Measurements from ENCODE around the gene FA2H. TPM values are rescaled to one million over a fixed set of nuclear protein-coding genes. Genes with fewer than 3 reads are reported as not detected.

The FA2H gene
- polyA plus RNA-seq, 1 experiment: not detected

DNA sequence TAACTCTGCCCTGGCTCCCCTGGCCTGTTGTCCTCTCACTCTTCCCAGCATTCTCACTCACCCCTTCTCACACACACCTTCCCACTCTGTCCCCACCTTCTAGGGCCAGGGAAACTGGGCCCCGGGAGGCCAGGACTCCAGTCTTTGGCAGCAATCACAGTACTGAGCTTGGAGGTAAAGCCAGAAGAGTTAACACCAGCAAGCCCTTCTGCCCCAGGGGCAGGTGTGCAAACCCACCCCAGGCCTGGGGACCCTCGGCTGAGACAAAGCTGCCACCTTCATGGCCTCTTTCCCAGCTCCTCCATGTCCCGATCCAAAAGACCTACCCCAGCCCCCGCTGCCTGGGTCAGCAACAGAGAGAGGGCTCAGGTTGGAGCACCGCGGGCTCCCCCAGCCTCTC is 37.1 kb downstream of the FA2H start:
- Histone ChIP-seq H3K9me3 (ENCODE audit: control insufficient read depth, insufficient read depth, low read length) (no peaks in the 10 kb centered on the region; the same call in 1 of the 2 replicates), H3K27ac (ENCODE audit: low read depth, low read length) (no peak overlapping the region), H3K27me3 (ENCODE audit: control insufficient read depth, insufficient read depth, low read length) (no peaks in the 10 kb centered on the region), H3K4me3 (ENCODE audit: low read depth, low read length) (no peak overlapping the region)
- ChIA-PET POLR2A (no interaction called here), CTCF (interaction anchor here (1.7 kb wide), 1 partner anchor 13 kb away, joined by 4 read pairs; no protein-coding TSS in a partner anchor)
- DNase-seq (ENCODE audit: low read depth, low spot score): no peak
- TF ChIP-seq, protein P1, sequence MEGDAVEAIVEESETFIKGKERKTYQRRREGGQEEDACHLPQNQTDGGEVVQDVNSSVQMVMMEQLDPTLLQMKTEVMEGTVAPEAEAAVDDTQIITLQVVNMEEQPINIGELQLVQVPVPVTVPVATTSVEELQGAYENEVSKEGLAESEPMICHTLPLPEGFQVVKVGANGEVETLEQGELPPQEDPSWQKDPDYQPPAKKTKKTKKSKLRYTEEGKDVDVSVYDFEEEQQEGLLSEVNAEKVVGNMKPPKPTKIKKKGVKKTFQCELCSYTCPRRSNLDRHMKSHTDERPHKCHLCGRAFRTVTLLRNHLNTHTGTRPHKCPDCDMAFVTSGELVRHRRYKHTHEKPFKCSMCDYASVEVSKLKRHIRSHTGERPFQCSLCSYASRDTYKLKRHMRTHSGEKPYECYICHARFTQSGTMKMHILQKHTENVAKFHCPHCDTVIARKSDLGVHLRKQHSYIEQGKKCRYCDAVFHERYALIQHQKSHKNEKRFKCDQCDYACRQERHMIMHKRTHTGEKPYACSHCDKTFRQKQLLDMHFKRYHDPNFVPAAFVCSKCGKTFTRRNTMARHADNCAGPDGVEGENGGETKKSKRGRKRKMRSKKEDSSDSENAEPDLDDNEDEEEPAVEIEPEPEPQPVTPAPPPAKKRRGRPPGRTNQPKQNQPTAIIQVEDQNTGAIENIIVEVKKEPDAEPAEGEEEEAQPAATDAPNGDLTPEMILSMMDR (IDR thresholded peaks at IDR 0.05; ENCODE audit: low read depth, low read length): no peak

DNA sequence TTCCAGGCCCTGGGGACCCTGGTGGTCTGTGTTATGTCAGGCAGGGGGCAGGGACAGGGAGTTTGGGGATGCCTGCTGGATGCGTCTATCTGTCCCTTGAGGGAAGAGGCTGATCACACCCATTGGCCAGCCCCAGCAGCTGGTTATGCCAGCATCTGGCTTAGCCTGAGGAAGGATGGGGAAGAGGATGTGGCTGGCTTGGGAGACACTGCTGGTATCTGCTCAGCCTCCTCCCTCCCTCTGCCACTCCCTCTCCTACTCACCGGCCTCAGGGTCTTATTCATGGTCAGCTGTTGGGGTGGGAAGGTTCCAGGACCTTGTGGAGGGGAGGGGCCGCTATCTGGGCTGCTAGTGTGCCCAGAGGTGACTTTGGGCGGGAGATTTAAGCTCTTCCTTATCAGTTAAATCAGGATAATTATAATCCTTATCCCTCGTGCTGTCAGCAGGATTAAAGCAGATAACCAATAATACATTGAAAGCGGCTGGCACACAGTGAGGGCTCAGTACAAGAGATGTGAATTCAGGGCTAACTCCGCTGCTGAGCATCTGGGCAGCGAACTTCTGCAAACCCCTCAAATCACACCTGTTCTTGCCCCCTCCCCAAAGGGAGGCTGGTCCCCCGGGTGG is 38.0 kb downstream of the FA2H start:
- TF ChIP-seq, protein P1 (IDR thresholded peaks at IDR 0.05; ENCODE audit: low read depth, low read length): no peak
- no peak for DNase-seq (ENCODE audit: low read depth, low spot score)
- POLR2A ChIA-PET: no interaction called here
- no peaks in the 10 kb centered on the region for H3K27me3 ChIP-seq (ENCODE audit: control insufficient read depth, insufficient read depth, low read length)
- H3K4me3 ChIP-seq (ENCODE audit: low read depth, low read length): no peak overlapping the region
- CTCF ChIA-PET: interaction anchor here (0.9 to 1.7 kb wide), 3 partner anchors 12 to 127 kb away, joined by 3 to 4 read pairs (median 3); no protein-coding TSS in a partner anchor
- H3K27ac ChIP-seq (ENCODE audit: low read depth, low read length): no peak overlapping the region
- H3K9me3 ChIP-seq (ENCODE audit: control insufficient read depth, insufficient read depth, low read length): no peaks in the 10 kb centered on the region; the same call in 1 of the 2 replicates

DNA sequence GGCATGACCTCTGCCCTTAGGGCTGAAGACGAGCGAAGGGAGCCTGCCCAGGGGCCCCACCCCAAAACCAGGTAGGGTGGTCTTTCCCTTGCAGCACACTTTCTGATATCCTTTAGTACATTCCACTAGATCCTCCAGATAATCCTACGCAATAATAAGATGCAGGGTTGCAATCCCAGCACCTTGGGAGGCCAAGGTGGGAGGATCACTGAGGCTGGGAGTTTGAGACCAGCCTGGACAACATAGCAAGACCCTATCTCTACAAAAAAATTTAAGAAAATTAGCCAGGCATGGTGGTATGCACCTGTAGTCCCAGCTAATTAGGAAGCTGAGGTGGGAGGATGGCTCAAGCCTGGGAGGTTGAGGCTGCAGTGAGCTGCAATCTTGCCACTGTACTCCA is 39.1 kb downstream of the FA2H start:
- H3K27me3 ChIP-seq (ENCODE audit: control insufficient read depth, insufficient read depth, low read length): no peaks in the 10 kb centered on the region
- CTCF ChIA-PET: interaction anchor here (0.9 to 1.3 kb wide), 4 partner anchors 9 to 128 kb away, joined by 3 to 7 read pairs (median 4); no protein-coding TSS in a partner anchor
- no peak overlapping the region for H3K4me3 ChIP-seq (ENCODE audit: low read depth, low read length)
- no peak for DNase-seq (ENCODE audit: low read depth, low spot score)
- no peak overlapping the region for H3K27ac ChIP-seq (ENCODE audit: low read depth, low read length)
- TF ChIP-seq, protein P1 (IDR thresholded peaks at IDR 0.05; ENCODE audit: low read depth, low read length): no peak
- no peaks in the 10 kb centered on the region; the same call in 1 of the 2 replicates for H3K9me3 ChIP-seq (ENCODE audit: control insufficient read depth, insufficient read depth, low read length)
- POLR2A ChIA-PET: no interaction called here

DNA sequence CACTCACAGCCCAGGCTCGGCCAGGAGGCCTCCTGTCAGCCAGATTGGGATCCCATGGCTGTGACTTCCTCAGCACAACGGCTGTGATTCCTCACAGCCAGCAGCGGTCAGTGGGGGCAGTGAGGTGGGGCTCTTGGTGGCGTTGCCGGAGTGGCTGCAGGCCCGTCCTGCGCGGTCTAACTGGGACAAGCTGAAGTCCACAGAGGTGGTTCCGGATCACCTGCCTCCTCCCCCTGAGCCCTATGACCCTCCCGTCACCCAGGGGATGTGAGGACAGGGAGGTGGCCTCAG is 39.5 kb downstream of the FA2H start:
- Histone ChIP-seq H3K27me3 (ENCODE audit: control insufficient read depth, insufficient read depth, low read length) (no peaks in the 10 kb centered on the region), H3K4me3 (ENCODE audit: low read depth, low read length) (no peak overlapping the region), H3K27ac (ENCODE audit: low read depth, low read length) (no peak overlapping the region), H3K9me3 (ENCODE audit: control insufficient read depth, insufficient read depth, low read length) (no peaks in the 10 kb centered on the region)
- no peak for DNase-seq (ENCODE audit: low read depth, low spot score)
- CTCF ChIA-PET: interaction anchor here (1.0 to 1.3 kb wide), 4 partner anchors 8 to 27 kb away, joined by 3 to 7 read pairs (median 4); no protein-coding TSS in a partner anchor
- TF ChIP-seq, protein P1 (IDR thresholded peaks at IDR 0.05; ENCODE audit: low read depth, low read length): no peak
- POLR2A ChIA-PET: no interaction called here

DNA sequence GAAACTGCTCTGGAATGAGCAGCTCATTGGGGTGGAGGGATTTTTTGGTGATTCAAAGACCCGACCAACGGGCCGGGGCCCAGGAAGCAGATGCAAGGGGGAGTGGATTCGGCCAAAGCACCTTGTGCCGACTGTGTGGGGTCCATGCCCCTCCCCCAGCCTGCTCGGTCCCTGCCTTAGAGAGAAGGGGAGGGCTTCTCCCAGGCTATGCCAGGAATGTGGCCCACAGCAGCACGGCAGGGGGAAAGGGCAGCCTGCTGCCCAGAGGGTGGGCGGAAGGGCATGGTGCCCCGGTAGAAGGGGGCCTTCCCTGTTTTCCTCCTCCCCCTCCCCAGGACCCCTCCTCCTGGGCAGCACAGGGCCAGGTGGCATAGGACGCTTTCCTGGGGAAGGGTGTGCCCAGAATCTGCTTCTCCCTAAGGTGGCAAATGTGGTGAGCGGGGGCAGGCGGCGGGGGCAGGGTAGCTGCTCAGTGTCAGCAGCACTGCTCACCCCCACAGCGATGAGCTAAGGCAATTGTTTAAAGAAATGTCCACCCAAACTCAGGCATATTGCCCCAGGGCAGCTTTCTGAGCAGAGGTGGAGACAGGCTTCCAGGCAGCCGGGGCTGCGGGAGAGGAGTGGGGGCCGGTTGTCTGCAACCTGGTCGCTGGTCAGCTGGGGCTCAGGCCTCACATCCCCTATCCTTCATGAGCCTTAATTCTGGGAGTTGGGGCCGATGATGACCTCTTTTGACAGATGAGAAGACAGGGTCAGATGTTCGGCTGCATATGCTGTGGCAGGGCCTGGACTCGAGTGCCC is 40.1 kb downstream of the FA2H start:
- H3K4me3 ChIP-seq (ENCODE audit: low read depth, low read length): no peak overlapping the region
- no peaks in the 10 kb centered on the region for H3K27me3 ChIP-seq (ENCODE audit: control insufficient read depth, insufficient read depth, low read length)
- TF ChIP-seq, protein P1 (IDR thresholded peaks at IDR 0.05; ENCODE audit: low read depth, low read length): no peak
- H3K27ac ChIP-seq (ENCODE audit: low read depth, low read length): no peak overlapping the region
- DNase-seq (ENCODE audit: low read depth, low spot score): no peak
- CTCF ChIA-PET: interaction anchor here (0.7 to 1.3 kb wide), 5 partner anchors 8 to 27 kb away, joined by 3 to 7 read pairs (median 3); no protein-coding TSS in a partner anchor
- no peaks in the 10 kb centered on the region for H3K9me3 ChIP-seq (ENCODE audit: control insufficient read depth, insufficient read depth, low read length)
- POLR2A ChIA-PET: no interaction called here

Data from AG04450 (cell line).